Hepatocyte (in vitro differentiated cells): Measurements from ENCODE around the gene IL23A. TPM values are rescaled to one million over a fixed set of nuclear protein-coding genes. Genes with fewer than 3 reads are reported as not detected.

Experiments
- DNase-seq: peaks from one replicate; pipeline ENCODE4 v3.0.0-alpha.2; 2016; ENCODE audit warnings: low spot score
- H2AFZ ChIP-seq: fragments of 200-600 bp; sonication (generic); 2 replicates; pipeline ENCODE4 v1.6.0; 2016; ENCODE audit warnings: antibody characterized with exemption, mild to moderate bottlenecking
- H3K27ac ChIP-seq: fragments of 200-600 bp; sonication (generic); 2 replicates; pipeline ENCODE4 v1.5.1; 2016; ENCODE audit warnings: mild to moderate bottlenecking
- H3K27me3 ChIP-seq: fragments of 200-600 bp; sonication (generic); 2 replicates; pipeline ENCODE4 v1.6.1; 2016
- H3K36me3 ChIP-seq: fragments of 200-600 bp; sonication (generic); replicated peaks from 2 replicates; pipeline ENCODE4 v1.5.1; 2016; ENCODE audit warnings: low read depth; ENCODE audit not compliant: insufficient read depth
- H3K4me1 ChIP-seq: fragments of 200-600 bp; sonication (generic); 2 replicates; pipeline ENCODE4 v1.5.1; 2016; ENCODE audit warnings: mild to moderate bottlenecking, moderate library complexity; ENCODE audit not compliant: insufficient read depth
- H3K4me2 ChIP-seq: fragments of 200-600 bp; sonication (generic); 2 replicates; pipeline ENCODE4 v1.6.0; 2016
- H3K4me3 ChIP-seq: fragments of 200-600 bp; sonication (generic); 2 replicates; pipeline ENCODE4 v1.5.1; 2016; ENCODE audit warnings: mild to moderate bottlenecking
- H3K79me2 ChIP-seq: fragments of 200-600 bp; sonication (generic); 2 replicates; pipeline ENCODE4 v1.6.0; 2017; ENCODE audit warnings: mild to moderate bottlenecking
- H3K9me2 ChIP-seq: fragments of 200-600 bp; sonication (generic); replicated peaks from 2 replicates; pipeline ENCODE4 v1.6.0; 2017; ENCODE audit warnings: mild to moderate bottlenecking; ENCODE audit not compliant: insufficient read depth
- H3K9me3 ChIP-seq: fragments of 200-600 bp; sonication (generic); 2 replicates; pipeline ENCODE4 v1.5.1; 2016; ENCODE audit warnings: low read depth, mild to moderate bottlenecking
- H4K20me1 ChIP-seq: fragments of 200-600 bp; sonication (generic); 2 replicates; pipeline ENCODE4 v1.6.0; 2016; ENCODE audit warnings: mild to moderate bottlenecking; ENCODE audit not compliant: insufficient read depth, poor library complexity, severe bottlenecking
- EZH2 ChIP-seq: fragments of 200-600 bp; sonication (generic); IDR thresholded peaks from 2 replicates; pipeline ENCODE4 v1.6.1; 2016; ENCODE audit warnings: antibody characterized with exemption, mild to moderate bottlenecking, borderline replicate concordance
- EZH2phosphoT487 ChIP-seq: fragments of 200-600 bp; sonication (generic); IDR thresholded peaks from one replicate; pipeline ENCODE4 v1.6.1; 2018; ENCODE audit warnings: antibody characterized with exemption, mild to moderate bottlenecking, low read depth, moderate library complexity; ENCODE audit not compliant: unreplicated experiment, severe bottlenecking
- WGBS: methylation state at CpG from one replicate; pipeline ENCODE4 v1.1.6; 2016; ENCODE audit warnings: low lambda C conversion rate; ENCODE audit errors: missing lambda C conversion rate; 5-methylcytosine and 5-hydroxymethylcytosine counted together
- polyA plus RNA-seq: library from polyadenylated mRNA; unstranded; fragments of >200 nt; fragmentation: Nextera tagmentation; extraction: Ambion mirVana; gene quantifications from 2 replicates; pipeline ENCODE4 v1.2.1, GENCODE V29; 2016
- total RNA-seq: library from RNA; depleted of rRNA; stranded (reverse); fragments of >200 nt; gene quantifications from 2 replicates; pipeline ENCODE4 v1.2.3, GENCODE V29; 2014
- TF ChIP-seq, protein P1 (sequence below): fragments of 200-600 bp; sonication (generic); IDR thresholded peaks from 2 replicates; pipeline ENCODE4 v1.5.1; 2016; ENCODE audit warnings: antibody characterized with exemption, mild to moderate bottlenecking; ENCODE audit not compliant: poor library complexity

The IL23A gene
- total and polyA plus RNA-seq, 2 experiments from 2014 or later = 2.0 to 3.1 TPM

DNA sequence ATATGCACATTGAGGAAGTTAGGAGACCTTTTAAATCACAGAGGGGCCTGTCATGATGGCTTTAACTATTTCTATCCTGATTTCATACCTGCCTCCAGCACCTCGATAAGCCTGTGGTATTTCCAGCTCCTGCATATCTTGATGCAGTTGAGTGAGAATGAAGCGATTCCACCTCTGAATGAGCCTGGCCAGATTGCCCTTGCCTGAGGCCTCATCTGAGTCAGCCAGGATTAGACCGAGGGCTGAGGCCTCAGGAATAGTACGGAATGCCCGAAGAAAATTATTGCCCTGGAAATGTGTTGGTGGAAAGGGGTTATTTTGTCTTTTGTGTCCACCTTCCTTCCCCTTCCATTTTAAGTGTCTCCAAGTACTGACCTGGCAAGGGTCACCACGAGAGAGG, 14.5 kb upstream of the IL23A start:
- H3K4me1 ChIP-seq = no peaks in the 10 kb centered on the region
- H3K4me3 ChIP-seq = no peak overlapping the region
- TF ChIP-seq EZH2phosphoT487 = no peak
- TF ChIP-seq, protein P1, sequence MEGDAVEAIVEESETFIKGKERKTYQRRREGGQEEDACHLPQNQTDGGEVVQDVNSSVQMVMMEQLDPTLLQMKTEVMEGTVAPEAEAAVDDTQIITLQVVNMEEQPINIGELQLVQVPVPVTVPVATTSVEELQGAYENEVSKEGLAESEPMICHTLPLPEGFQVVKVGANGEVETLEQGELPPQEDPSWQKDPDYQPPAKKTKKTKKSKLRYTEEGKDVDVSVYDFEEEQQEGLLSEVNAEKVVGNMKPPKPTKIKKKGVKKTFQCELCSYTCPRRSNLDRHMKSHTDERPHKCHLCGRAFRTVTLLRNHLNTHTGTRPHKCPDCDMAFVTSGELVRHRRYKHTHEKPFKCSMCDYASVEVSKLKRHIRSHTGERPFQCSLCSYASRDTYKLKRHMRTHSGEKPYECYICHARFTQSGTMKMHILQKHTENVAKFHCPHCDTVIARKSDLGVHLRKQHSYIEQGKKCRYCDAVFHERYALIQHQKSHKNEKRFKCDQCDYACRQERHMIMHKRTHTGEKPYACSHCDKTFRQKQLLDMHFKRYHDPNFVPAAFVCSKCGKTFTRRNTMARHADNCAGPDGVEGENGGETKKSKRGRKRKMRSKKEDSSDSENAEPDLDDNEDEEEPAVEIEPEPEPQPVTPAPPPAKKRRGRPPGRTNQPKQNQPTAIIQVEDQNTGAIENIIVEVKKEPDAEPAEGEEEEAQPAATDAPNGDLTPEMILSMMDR = no peak
- TF ChIP-seq EZH2 = no peak
- H3K36me3 ChIP-seq = no peaks in the 10 kb centered on the region
- no peaks in the 10 kb centered on the region for H3K27me3 ChIP-seq
- no peaks in the 10 kb centered on the region for H3K9me2 ChIP-seq
- 80% methylated on average over 6 of the region's 6 CpGs for WGBS
- no peaks in the 10 kb centered on the region for H3K79me2 ChIP-seq
- H3K27ac ChIP-seq = peak overlapping the region; percentile 70
- H3K9me3 ChIP-seq = no peaks in the 10 kb centered on the region
- DNase-seq = no peak
- no peaks in the 10 kb centered on the region for H4K20me1 ChIP-seq
- no peak overlapping the region for H2AFZ ChIP-seq
- no peak overlapping the region for H3K4me2 ChIP-seq

GRCh38 chr12:56326126-56326525, 12.6 kb upstream of the IL23A start:
- TF ChIP-seq EZH2phosphoT487 (no peak), EZH2 (no peak)
- TF ChIP-seq, protein P1 = no peak
- Histone ChIP-seq H4K20me1 (no peaks in the 10 kb centered on the region), H3K4me2 (no peak overlapping the region), H3K9me2 (no peaks in the 10 kb centered on the region), H3K4me1 (no peaks in the 10 kb centered on the region), H3K79me2 (no peaks in the 10 kb centered on the region), H3K36me3 (no peaks in the 10 kb centered on the region), H3K9me3 (no peaks in the 10 kb centered on the region), H3K27ac (no peak overlapping the region), H3K27me3 (no peaks in the 10 kb centered on the region), H2AFZ (no peak overlapping the region), H3K4me3 (no peak overlapping the region)
- WGBS = 98% methylated on average over 8 of the region's 8 CpGs
- no peak for DNase-seq

- Histone ChIP-seq H3K9me3 (no peaks in the 10 kb centered on the region), H3K27me3 (no peaks in the 10 kb centered on the region), H2AFZ (no peak overlapping the region), H4K20me1 (no peaks in the 10 kb centered on the region), H3K4me2 (no peak overlapping the region), H3K4me3 (no peak overlapping the region), H3K79me2 (no peaks in the 10 kb centered on the region), H3K4me1 (no peaks in the 10 kb centered on the region), H3K27ac (no peak overlapping the region), H3K36me3 (no peaks in the 10 kb centered on the region), H3K9me2 (no peaks in the 10 kb centered on the region)
- WGBS = 87% methylated on average over 6 of the region's 6 CpGs
- peak; percentile 24 for DNase-seq
- TF ChIP-seq EZH2phosphoT487 (no peak), EZH2 (no peak)
- TF ChIP-seq, protein P1 = no peak
These were observed 12.2 kb upstream of the IL23A start for GRCh38 chr12:56326533-56326932.
